Measurements from ENCODE around the gene RXRB. TPM values are rescaled to one million over a fixed set of nuclear protein-coding genes. Genes with fewer than 3 reads are reported as not detected.
A peak's percentile ranks its signal among the peaks of the same experiment; 100 is the strongest.

RXRB gene
- total RNA-seq, 2 donors from 2014 or later, result 24.8 to 27.2 TPM

DNA sequence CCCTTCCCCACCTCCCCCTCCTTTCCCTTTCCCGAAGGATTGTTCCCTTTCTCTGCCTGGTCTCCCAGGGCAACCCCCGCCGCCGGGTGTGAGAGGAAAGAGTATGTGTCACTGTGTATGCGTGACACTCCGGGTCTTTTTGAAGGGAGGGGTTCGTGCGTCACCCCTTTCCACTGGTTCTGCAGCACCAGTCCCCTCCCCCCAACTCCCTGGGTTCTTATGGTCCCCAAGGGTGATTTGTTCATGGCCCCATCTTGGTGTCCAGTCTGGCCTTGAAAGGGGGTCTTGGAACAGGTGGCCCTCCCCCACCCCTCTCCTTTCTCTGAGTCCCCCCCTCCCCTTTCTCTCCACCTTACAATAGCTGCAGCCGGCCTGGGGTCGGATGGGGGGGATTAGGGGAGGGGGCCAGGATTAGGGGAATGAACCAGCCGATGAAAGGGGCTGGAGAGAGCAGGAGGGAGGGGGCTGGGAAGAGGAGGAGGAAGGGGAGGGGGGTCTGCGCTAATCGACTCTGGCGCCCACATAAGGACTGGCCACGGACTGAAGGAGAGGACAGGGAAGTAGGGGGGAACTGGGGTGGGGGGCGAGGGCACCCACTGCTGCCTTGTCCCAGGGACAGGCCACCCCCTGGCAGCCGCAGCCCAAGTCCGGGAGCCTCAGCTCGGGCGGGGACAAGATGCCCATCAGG, 6.5 kb upstream of the RXRB start:
- H3K36me3 Mint-ChIP-seq (ENCODE audit: low read depth), result peaks cover 36% of the 10 kb centered on the region
- no peaks in the 10 kb centered on the region for H3K9me3 Mint-ChIP-seq
- Histone ChIP-seq H3K9me3 (ENCODE audit: control insufficient read depth, low read length) (no peaks in the 10 kb centered on the region), H3K9ac (ENCODE audit: extremely low read depth, low read length, poor library complexity, severe bottlenecking) (no peak overlapping the region), H3K27me3 (ENCODE audit: control insufficient read depth, insufficient read depth, low read length, poor library complexity, severe bottlenecking) (peaks cover 3% of the 10 kb centered on the region), H3K27ac (ENCODE audit: low read depth, low read length) (peak overlapping the region; percentile 89), H3K4me1 (ENCODE audit: control insufficient read depth, insufficient read depth, low read length) (peaks cover 8% of the 10 kb centered on the region), H3K4me3 (ENCODE audit: low read length) (peak overlapping the region; percentile 92), H3K36me3 (ENCODE audit: control insufficient read depth, insufficient read depth, low read length) (peaks cover 38% of the 10 kb centered on the region)
- 9 to 17% methylated on average over 7 to 15 of the region's 20 CpGs for WGBS, 2 experiments (ENCODE audit: insufficient coverage in 1 of 2, insufficient read length in 1 of 2)
- H3K27me3 Mint-ChIP-seq (ENCODE audit: insufficient read depth), result peaks cover 28% of the 10 kb centered on the region
- peaks cover 25% of the 10 kb centered on the region for H3K4me1 Mint-ChIP-seq
- peak overlapping the region; percentile 82 for H3K4me3 Mint-ChIP-seq
- no peak overlapping the region for H3K27ac Mint-ChIP-seq
- DNase-seq, result peak; percentile 67
- TF ChIP-seq CTCF (conservative IDR thresholded peaks at IDR 0.05), result no peak

GRCh38 chr6:33206027-33206863, 5.8 kb upstream of the RXRB start:
- Histone ChIP-seq H3K27ac (ENCODE audit: low read depth, low read length) (peak overlapping the region; percentile 89), H3K9me3 (ENCODE audit: control insufficient read depth, low read length) (no peaks in the 10 kb centered on the region), H3K4me1 (ENCODE audit: control insufficient read depth, insufficient read depth, low read length) (peaks cover 11% of the 10 kb centered on the region), H3K36me3 (ENCODE audit: control insufficient read depth, insufficient read depth, low read length) (peaks cover 43% of the 10 kb centered on the region), H3K27me3 (ENCODE audit: control insufficient read depth, insufficient read depth, low read length, poor library complexity, severe bottlenecking) (no peaks in the 10 kb centered on the region), H3K9ac (ENCODE audit: extremely low read depth, low read length, poor library complexity, severe bottlenecking) (no peak overlapping the region), H3K4me3 (ENCODE audit: low read length) (no peak overlapping the region)
- Mint-ChIP-seq H3K36me3 (ENCODE audit: low read depth) (peaks cover 41% of the 10 kb centered on the region), H3K27me3 (ENCODE audit: insufficient read depth) (peaks cover 23% of the 10 kb centered on the region), H3K4me3 (peak overlapping the region; percentile 82), H3K9me3 (no peaks in the 10 kb centered on the region), H3K4me1 (peaks cover 30% of the 10 kb centered on the region), H3K27ac (peak overlapping the region; percentile 52)
- 88% methylated on average over 3 of the region's 3 CpGs; no CpG with 5 or more reads in 1 of the 2 experiments for WGBS, 2 experiments (ENCODE audit: insufficient coverage in 1 of 2, insufficient read length in 1 of 2)
- no peak for DNase-seq
- no peak for TF ChIP-seq CTCF (conservative IDR thresholded peaks at IDR 0.05)

DNA sequence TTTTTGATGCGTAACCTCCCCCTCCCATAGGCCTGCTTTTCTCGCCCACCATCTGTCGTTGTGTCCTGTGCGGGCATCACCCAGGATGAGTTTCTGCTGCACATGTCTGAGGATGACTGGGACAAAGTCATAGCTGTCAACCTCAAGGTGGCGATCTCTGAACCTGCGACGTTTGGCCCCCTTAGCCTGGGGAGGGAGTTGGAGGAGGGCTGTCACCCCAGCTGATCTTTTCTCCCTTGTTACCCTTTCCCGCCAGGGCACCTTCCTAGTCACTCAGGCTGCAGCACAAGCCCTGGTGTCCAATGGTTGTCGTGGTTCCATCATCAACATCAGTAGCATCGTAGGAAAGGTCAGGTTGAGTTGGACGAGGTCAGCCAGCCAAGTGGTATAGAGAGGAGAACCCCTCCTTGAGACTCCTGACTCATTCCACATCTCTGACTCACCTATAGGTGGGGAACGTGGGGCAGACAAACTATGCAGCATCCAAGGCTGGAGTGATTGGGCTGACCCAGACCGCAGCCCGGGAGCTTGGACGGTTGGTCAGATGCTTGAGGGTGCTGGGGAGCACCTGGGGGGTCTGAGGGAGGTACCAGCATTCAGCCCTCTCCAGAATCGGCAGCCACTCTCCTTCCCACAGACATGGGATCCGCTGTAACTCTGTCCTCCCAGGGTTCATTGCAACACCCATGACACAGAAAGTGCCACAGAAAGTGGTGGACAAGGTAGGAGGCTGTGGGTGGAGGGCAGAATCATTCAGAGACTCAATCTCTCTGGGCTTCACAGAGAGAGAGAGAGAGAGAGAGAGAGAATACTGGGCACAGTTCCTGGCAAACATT, 4.9 kb upstream of the RXRB start:
- TF ChIP-seq CTCF (conservative IDR thresholded peaks at IDR 0.05), result peak; percentile 50
- peak; percentile 77 for DNase-seq
- Mint-ChIP-seq H3K9me3 (no peaks in the 10 kb centered on the region), H3K36me3 (ENCODE audit: low read depth) (peaks cover 38% of the 10 kb centered on the region), H3K4me1 (peaks cover 30% of the 10 kb centered on the region), H3K4me3 (peak overlapping the region; percentile 96), H3K27ac (peak overlapping the region; percentile 49), H3K27me3 (ENCODE audit: insufficient read depth) (peaks cover 23% of the 10 kb centered on the region)
- Histone ChIP-seq H3K9ac (ENCODE audit: extremely low read depth, low read length, poor library complexity, severe bottlenecking) (peak overlapping the region; percentile 70), H3K27ac (ENCODE audit: low read depth, low read length) (peak overlapping the region; percentile 90), H3K4me3 (ENCODE audit: low read length) (peak overlapping the region; percentile 85), H3K9me3 (ENCODE audit: control insufficient read depth, low read length) (no peaks in the 10 kb centered on the region), H3K4me1 (ENCODE audit: control insufficient read depth, insufficient read depth, low read length) (peaks cover 11% of the 10 kb centered on the region), H3K27me3 (ENCODE audit: control insufficient read depth, insufficient read depth, low read length, poor library complexity, severe bottlenecking) (no peaks in the 10 kb centered on the region), H3K36me3 (ENCODE audit: control insufficient read depth, insufficient read depth, low read length) (peaks cover 36% of the 10 kb centered on the region)
- WGBS, 2 experiments (ENCODE audit: insufficient coverage in 1 of 2, insufficient read length in 1 of 2), result 27 to 32% methylated on average over 10 to 17 of the region's 17 CpGs
